ENCODE data around the gene RTEL1.

The RTEL1 gene

DNA sequence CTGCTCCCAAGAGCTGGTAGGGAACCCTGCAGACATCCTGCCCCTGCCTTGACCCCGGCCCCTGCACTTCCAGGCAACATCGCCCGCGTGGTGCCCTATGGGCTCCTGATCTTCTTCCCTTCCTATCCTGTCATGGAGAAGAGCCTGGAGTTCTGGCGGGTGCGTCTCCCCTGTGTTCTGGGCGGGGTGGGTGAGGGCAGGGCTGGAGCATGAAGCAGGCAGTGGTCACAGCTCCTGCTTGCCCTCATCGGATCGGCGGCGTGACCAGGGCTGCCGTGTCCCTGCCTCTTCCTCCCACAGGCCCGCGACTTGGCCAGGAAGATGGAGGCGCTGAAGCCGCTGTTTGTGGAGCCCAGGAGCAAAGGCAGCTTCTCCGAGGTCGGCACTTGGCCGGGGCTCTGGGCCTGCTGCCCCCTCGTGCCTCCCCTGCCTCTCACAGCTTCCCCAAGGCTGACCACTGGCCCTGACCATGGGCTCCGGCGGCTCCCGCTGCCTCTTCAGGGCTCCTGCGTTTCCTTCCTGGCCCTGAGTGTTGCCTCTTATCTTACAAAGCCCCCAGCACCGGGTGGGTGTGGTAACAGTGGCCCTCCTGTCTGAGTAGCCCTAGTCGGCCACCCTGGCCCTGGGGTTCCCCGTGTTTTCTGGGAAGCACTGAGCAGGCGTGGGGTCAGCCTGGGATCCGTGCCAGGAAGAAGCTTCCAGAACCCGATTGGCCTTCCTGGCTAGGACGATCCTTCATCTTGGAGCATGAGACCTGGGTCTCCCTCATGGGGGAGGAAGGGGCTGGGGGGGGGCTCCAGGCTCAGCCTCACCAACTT is 30.3 kb downstream of the RTEL1 start:
- no peak overlapping the region for H3K4me3 ChIP-seq (ENCODE audit: low read depth, low read length)
- TF ChIP-seq, protein P1, sequence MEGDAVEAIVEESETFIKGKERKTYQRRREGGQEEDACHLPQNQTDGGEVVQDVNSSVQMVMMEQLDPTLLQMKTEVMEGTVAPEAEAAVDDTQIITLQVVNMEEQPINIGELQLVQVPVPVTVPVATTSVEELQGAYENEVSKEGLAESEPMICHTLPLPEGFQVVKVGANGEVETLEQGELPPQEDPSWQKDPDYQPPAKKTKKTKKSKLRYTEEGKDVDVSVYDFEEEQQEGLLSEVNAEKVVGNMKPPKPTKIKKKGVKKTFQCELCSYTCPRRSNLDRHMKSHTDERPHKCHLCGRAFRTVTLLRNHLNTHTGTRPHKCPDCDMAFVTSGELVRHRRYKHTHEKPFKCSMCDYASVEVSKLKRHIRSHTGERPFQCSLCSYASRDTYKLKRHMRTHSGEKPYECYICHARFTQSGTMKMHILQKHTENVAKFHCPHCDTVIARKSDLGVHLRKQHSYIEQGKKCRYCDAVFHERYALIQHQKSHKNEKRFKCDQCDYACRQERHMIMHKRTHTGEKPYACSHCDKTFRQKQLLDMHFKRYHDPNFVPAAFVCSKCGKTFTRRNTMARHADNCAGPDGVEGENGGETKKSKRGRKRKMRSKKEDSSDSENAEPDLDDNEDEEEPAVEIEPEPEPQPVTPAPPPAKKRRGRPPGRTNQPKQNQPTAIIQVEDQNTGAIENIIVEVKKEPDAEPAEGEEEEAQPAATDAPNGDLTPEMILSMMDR (IDR thresholded peaks at IDR 0.05; ENCODE audit: control insufficient read depth, extremely low read depth, insufficient read depth) = no peak
- no peak for DNase-seq (ENCODE audit: low read depth)

DNA sequence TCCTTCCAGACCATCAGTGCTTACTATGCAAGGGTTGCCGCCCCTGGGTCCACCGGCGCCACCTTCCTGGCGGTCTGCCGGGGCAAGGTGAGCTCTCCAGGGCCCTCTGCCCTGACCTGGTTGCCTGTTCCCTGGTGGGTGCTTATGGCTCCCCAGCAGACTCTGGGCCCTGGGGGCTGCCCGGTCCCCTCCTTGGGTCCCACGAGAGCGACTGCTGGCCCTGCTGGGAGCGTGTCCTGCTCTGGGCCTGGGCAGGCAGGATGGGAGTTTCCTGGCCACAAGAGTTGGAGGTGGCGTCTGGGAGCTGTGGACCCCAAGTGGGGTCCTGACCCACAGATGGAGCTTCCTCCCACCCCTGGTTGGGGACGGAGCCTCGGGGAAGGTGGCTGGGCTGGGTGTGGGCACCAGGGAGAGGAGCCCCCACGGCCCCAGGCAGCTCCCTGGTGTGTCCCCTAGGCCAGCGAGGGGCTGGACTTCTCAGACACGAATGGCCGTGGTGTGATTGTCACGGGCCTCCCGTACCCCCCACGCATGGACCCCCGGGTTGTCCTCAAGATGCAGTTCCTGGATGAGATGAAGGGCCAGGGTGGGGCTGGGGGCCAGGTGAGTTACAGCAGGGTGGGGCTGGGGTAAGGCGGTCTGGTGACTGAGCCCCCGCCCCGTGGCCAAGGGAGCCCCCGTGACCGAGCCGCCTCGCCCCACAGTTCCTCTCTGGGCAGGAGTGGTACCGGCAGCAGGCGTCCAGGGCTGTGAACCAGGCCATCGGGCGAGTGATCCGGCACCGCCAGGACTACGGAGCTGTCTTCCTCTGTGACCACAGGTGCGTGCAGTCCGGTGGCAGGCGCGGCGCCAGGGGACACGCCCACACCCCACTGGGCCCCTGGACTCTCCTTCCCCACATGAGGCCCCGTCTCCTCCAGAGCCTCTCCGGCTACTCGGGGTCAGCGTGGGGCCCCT is 31.2 kb downstream of the RTEL1 start:
- TF ChIP-seq, protein P1 (IDR thresholded peaks at IDR 0.05; ENCODE audit: control insufficient read depth, extremely low read depth, insufficient read depth) = no peak
- DNase-seq (ENCODE audit: low read depth) = no peak
- H3K4me3 ChIP-seq (ENCODE audit: low read depth, low read length) = no peak overlapping the region

DNA sequence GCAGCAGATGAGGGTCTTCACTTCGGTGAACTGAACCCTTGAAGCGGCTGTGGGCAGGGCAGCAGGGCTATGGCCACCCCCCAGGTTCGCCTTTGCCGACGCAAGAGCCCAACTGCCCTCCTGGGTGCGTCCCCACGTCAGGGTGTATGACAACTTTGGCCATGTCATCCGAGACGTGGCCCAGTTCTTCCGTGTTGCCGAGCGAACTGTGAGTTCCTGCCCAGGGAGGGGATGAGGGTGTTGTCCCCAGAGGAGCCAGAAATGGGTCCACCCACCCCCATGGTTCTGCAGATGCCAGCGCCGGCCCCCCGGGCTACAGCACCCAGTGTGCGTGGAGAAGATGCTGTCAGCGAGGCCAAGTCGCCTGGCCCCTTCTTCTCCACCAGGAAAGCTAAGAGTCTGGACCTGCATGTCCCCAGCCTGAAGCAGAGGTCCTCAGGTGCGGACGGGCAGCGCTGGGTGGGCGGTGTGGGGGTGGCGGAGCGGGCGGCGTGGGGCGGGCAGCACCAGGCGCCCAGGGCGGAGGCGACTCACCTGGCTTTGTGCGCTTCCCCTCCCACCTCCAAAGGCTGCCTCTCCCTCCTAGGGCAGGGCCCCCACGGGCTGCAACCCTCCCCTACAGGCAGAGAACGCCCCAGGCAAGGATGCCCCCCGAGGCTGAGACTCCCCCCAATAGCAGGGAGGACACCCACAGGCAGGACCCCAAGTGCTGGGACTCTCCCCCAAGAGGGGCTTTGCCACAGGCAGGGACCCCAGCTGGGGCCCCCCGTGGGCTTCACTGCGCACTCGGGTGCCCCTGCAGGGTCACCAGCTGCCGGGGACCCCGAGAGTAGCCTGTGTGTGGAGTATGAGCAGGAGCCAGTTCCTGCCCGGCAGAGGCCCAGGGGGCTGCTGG is 32.1 kb downstream of the RTEL1 start:
- TF ChIP-seq, protein P1 (IDR thresholded peaks at IDR 0.05; ENCODE audit: control insufficient read depth, extremely low read depth, insufficient read depth) = no peak

DNA sequence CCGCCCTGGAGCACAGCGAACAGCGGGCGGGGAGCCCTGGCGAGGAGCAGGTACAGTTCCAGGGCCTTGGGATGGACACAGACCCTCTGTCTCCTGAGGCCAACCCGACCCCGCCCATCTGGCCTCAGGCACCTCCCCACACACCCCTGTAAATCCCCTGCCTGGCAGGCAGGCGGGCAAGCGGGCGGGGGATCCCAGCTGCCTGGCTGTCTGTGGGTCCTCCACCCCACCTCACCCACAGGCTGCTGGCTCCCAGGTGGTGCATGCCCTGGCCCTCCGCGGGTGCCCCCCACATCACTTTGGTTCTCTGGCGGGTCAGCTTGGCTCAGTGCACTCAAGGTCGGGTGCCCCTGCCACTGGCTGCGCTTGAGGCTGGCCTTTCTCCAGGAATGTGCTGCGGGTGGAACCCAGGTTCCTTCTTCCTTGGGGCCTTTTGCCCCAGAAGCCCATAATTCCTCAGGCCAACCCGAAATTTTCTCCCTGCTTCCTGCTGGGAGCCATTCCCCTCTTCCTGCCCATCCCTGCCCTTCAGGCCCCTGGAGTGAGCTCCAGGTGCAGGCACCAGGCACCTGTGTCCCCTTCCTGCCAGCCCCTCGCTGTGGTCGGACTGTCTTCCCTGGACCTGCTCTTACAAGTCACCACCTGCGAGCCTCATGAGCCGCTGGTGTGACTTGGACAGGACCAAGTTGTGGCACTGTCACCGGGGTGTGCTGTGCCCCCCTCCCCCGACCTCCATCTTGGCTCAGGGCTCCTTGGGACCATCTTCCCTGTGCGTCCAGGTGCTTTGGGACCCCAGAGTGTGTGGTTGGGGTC is 33.0 kb downstream of the RTEL1 start:
- TF ChIP-seq, protein P1 (IDR thresholded peaks at IDR 0.05; ENCODE audit: control insufficient read depth, extremely low read depth, insufficient read depth) = no peak
- H3K4me3 ChIP-seq (ENCODE audit: low read depth, low read length) = no peak overlapping the region
- DNase-seq (ENCODE audit: low read depth) = no peak

More for the DNA sequence above, 32.1 kb downstream of the RTEL1 start:
- H3K4me3 ChIP-seq (ENCODE audit: low read depth, low read length) = no peak overlapping the region
- no peak for DNase-seq (ENCODE audit: low read depth)

DNA sequence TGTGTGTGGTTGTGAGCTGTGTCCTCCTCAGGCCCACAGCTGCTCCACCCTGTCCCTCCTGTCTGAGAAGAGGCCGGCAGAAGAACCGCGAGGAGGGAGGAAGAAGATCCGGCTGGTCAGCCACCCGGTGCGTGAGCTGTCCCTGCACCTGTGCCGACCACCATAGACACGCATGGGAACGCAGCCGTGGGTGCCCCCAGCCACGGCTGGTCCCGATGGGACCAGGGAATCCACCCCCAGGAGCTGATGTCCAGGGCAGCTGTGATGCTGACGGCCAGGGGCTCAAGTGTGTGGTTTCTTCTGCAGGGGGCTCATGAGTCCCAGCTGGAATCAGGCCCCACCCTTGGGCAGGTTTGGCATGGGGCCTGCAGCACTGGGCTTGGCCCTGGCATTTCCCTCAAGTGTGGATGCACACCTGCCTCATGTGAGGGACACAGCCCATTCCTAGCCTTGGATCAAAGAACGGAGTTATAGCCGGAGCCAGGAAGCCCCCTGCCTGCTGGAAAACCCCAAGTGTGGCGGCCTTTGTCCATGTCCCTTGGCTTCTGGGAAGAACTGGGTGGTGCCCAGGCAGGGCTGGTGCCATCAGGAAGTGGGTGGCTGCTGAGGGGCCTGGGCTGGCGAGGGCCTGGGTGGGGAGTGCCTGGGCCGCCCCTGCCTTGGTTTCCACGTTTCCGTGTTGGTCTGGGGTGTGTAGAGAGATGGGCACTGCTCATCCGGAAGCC is 33.8 kb downstream of the RTEL1 start:
- DNase-seq (ENCODE audit: low read depth) = no peak
- TF ChIP-seq, protein P1 (IDR thresholded peaks at IDR 0.05; ENCODE audit: control insufficient read depth, extremely low read depth, insufficient read depth) = no peak
- no peak overlapping the region for H3K4me3 ChIP-seq (ENCODE audit: low read depth, low read length)
